Pancreas (tissue), 10 donors: ENCODE measurements around the gene ROBO1. TPM values are rescaled to one million over a fixed set of nuclear protein-coding genes. Genes with fewer than 3 reads are reported as not detected.

Experiments
- ATAC-seq, 4 donors: fragments of 200-7000 bp; cut with Tn5 transposase; one replicate each; pipeline versions ENCODE4 v1.8.0 to v1.9.1; 2020; ENCODE audit warnings: mild to moderate bottlenecking in 4 of 4, moderate library complexity in 4 of 4
- DNase-seq, 6 donors: peaks; one replicate each; pipeline ENCODE4 v3.0.0-alpha.2; 2020
- FAIRE-seq: peaks from 2 replicates; lab custom pipeline; 2012; peaks lifted over from hg19 to GRCh38; lab: Jason Lieb, UNC
- H3K27ac ChIP-seq, 4 donors: fragments of 200-600 bp; sonication (generic); 1 replicate in 3 of 4; 2 replicates in 1 of 4; pipeline versions ENCODE4 v1.5.0 to v1.8.0; 2020
- H3K27me3 ChIP-seq, 4 donors: fragments of 200-600 bp; one replicate each; pipeline ENCODE4 v1.8.0; 2021
- H3K36me3 ChIP-seq, 3 donors: fragments of 200-600 bp; sonication (generic) in 1 of 3; one replicate each; pipeline versions ENCODE4 v1.5.0 to v1.8.0; 2020 to 2021
- H3K4me1 ChIP-seq, 3 donors: fragments of 200-600 bp; one replicate each; pipeline ENCODE4 v1.8.0; 2021
- H3K4me3 ChIP-seq, 4 donors: fragments of 200-600 bp; sonication (generic) in 2 of 4; one replicate each; pipeline versions ENCODE4 v1.5.0 to v1.8.0; 2020 to 2021
- H3K9me3 ChIP-seq, 4 donors: fragments of 200-600 bp; one replicate each; pipeline ENCODE4 v1.8.0; 2021
- CTCF ChIP-seq, 4 donors: fragments of 200-600 bp; sonication (generic) in 3 of 4; IDR thresholded peaks; one replicate each; pipeline versions ENCODE4 v1.5.0 to v1.8.0; 2021; ENCODE audit warnings: antibody characterized with exemption in 4 of 4
- WGBS, 2 donors: extraction: QIAGEN DNeasy Blood & Tissue Kit; methylation state at CpG; one replicate each; pipeline ENCODE4 v1.1.7; 2013; 5-methylcytosine and 5-hydroxymethylcytosine counted together
- intact Hi-C, 3 donors: fragments of 100-400 bp; cut with DNase I; formaldehyde crosslinking; loops; one replicate each; pipeline versions ENCODE4 v1.11.1 to v1.14.2; 2022
- polyA plus RNA-seq, 2 donors: library from polyadenylated mRNA; stranded (reverse); fragments of 200-250 nt; gene quantifications; one replicate each; pipeline ENCODE4 v1.2.3, GENCODE V29; 2013
- total RNA-seq, 6 donors: library from RNA; stranded (reverse); fragmentation: NEBNext Ultra II Directional in 4 of 6; extraction: Animal tissue kit (Norgen Biotek cat#: 25700) in 4 of 6; gene quantifications; one replicate each; pipeline versions ENCODE4 v1.2.1 to v1.2.4, GENCODE V29; 2021 to 2023
- donor health status: healthy with polysubstance abuse.
- donor health status: DM: no; HTN: no; CAD: no; lungs with moderate emphysema.
- donor health status: DM: no; HTN: no; CAD: no.
- donor health status: control.
- donor health status: control.
- donor health status: Bipolar disorder and iron deficiency.
- donor health status: DM: yes; HTN: yes; CAD: no.
- donor health status: DM: no; HTN: no; CAD: no.
- donor health status: DM: no; HTN: no; CAD: no.
- donor health status: DM: yes; HTN: yes; CAD: no.

ROBO1 gene
- total and polyA plus RNA-seq, 8 donors = 0.51 to 8.5 (median 2.8) TPM

DNA sequence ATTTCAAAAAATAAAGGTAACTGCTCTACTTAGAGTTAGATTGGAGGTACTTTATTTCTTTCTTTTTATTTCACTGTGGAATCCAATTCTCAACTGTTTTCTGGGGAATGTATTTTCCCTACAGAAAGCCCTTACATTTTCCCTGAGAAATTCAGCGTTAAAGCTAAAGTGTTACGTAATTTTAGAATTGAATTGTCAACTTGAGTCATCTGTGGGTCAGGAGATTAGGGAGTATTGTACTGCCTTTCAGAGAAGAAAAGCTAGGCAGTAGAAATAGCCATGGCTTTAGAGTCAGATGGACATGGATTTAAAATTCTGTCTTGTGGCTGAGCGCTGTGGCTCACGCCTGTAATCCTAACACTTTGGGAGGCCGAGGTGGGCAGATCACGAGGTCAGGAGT lies 728.6 kb downstream of the ROBO1 start:
- no peak for TF ChIP-seq CTCF (IDR thresholded peaks at IDR 0.05)
- FAIRE-seq (no peak), DNase-seq (no peak), ATAC-seq (no peak)
- Histone ChIP-seq H3K4me1 (no peaks in the 10 kb centered on the region), H3K4me3 (no peak overlapping the region), H3K27ac (no peak overlapping the region), H3K36me3 (no peaks in the 10 kb centered on the region), H3K27me3 (peaks cover 0 to 6% (median 1%) of the 10 kb centered on the region in 4 donors), H3K9me3 (no peaks in the 10 kb centered on the region)
- WGBS, 2 donors = 67 to 79% methylated on average over 6 of the region's 6 CpGs
- intact Hi-C loops = no loop called here

DNA sequence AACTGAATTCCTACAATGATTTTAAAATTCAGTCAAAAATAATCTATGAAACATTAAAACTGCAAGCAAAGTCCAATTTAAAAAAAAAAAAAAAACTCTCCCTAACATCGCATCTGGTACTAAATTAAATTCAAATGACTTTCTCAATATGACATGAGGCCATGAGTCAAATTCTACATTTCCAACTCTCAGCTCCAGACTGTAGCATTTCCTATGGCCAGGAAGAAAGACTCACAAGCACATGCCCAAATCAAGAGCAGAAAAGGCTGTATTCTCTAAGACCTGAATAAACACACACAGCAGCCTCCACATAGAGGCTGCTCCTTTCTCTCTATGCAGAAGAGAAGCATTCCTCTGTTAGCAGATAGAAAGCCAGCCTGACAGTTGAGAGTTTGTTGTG lies 729.2 kb downstream of the ROBO1 start:
- WGBS, 2 donors = 68 to 88% methylated on average over 1 of the region's 1 CpG
- intact Hi-C loops = no loop called here
- no peaks in the 10 kb centered on the region for H3K9me3 ChIP-seq
- ATAC-seq (no peak), FAIRE-seq (no peak), DNase-seq (no peak)
- TF ChIP-seq CTCF (IDR thresholded peaks at IDR 0.05) = no peak
- H3K27me3 ChIP-seq = peaks cover 0 to 6% (median 1%) of the 10 kb centered on the region in 4 donors
- H3K36me3 ChIP-seq = no peaks in the 10 kb centered on the region
- H3K4me3 ChIP-seq = no peak overlapping the region
- no peaks in the 10 kb centered on the region for H3K4me1 ChIP-seq
- no peak overlapping the region for H3K27ac ChIP-seq

- intact Hi-C loops = no loop called here
These were observed 729.7 kb downstream of the ROBO1 start for GRCh38 chr3:79038057-79038456.

DNA sequence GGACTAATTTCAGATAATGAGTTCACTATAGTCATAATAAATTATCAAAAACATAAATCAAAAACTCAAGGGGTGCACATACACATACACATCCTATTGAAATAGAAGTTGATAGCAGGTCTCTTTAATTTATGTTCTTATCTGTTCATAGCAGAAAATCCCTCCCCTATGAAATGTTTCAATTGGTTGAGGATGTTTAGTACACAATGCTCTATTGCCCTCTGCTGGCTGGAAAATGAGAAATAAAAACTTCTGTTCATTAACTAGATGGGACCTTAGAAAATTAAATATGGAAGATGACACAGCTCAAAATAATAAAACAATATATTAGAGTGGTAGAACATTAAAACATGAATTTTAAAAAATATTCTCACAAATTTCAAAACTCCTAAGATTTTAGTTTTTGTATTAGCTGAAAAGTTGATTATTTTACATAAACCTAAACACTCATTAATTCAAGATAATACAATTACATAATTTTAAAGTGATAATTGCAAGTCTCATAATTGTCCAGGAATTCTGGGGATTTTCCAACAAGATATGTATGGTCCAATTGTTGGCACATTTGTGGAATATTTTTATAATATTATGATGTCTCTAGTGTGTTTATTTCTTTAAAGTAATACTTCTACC lies 735.0 kb downstream of the ROBO1 start:
- H3K4me1 ChIP-seq = no peaks in the 10 kb centered on the region
- H3K27ac ChIP-seq = no peak overlapping the region
- intact Hi-C loops = no loop called here
- peak in 3 of 4 donors; percentile 19 to 37 (median 32) for TF ChIP-seq CTCF (IDR thresholded peaks at IDR 0.05)
- H3K4me3 ChIP-seq = no peak overlapping the region
- FAIRE-seq = peak; percentile 96
- H3K27me3 ChIP-seq = peaks cover 0 to 17% (median 1%) of the 10 kb centered on the region in 4 donors
- peak in 3 of 4 donors; percentile 64 to 75 (median 68) for ATAC-seq
- no peak for DNase-seq
- no peaks in the 10 kb centered on the region for H3K36me3 ChIP-seq
- H3K9me3 ChIP-seq = no peaks in the 10 kb centered on the region

More at GRCh38 chr3:79038057-79038456, 729.7 kb downstream of the ROBO1 start:
- DNase-seq (no peak), FAIRE-seq (no peak), ATAC-seq (no peak)
- Histone ChIP-seq H3K4me3 (no peak overlapping the region), H3K9me3 (no peaks in the 10 kb centered on the region), H3K4me1 (no peaks in the 10 kb centered on the region), H3K27ac (no peak overlapping the region), H3K36me3 (no peaks in the 10 kb centered on the region), H3K27me3 (peaks cover 0 to 8% (median 1%) of the 10 kb centered on the region in 4 donors)
- TF ChIP-seq CTCF (IDR thresholded peaks at IDR 0.05) = no peak
- WGBS, 2 donors = 34 to 57% methylated on average over 2 of the region's 2 CpGs

- H3K9me3 ChIP-seq = no peaks in the 10 kb centered on the region
- TF ChIP-seq CTCF (IDR thresholded peaks at IDR 0.05) = no peak
- no peaks in the 10 kb centered on the region for H3K36me3 ChIP-seq
- no peak overlapping the region for H3K27ac ChIP-seq
- H3K4me3 ChIP-seq = no peak overlapping the region
- intact Hi-C loops = no loop called here
- FAIRE-seq (no peak), DNase-seq (no peak), ATAC-seq (no peak)
- H3K4me1 ChIP-seq = no peaks in the 10 kb centered on the region
- H3K27me3 ChIP-seq = peaks cover 0 to 15% (median 1%) of the 10 kb centered on the region in 4 donors
These were observed 737.6 kb downstream of the ROBO1 start for GRCh38 chr3:79030157-79030556.
